Ovary (tissue), 9 donors: ENCODE measurements around the gene ALK. TPM values are rescaled to one million over a fixed set of nuclear protein-coding genes. Genes with fewer than 3 reads are reported as not detected.

Experiments used
- DNase-seq, 5 donors: peaks; one replicate each; pipeline ENCODE4 v3.0.0-alpha.2; 2019 to 2020
- H3K27ac ChIP-seq, 2 donors: fragments of 200-600 bp; one replicate each; pipeline versions ENCODE4 v1.5.1 to v1.8.0; 2019 to 2022
- H3K27me3 ChIP-seq: fragments of 200-600 bp; one replicate; pipeline ENCODE4 v1.8.0; 2022
- H3K36me3 ChIP-seq: fragments of 200-600 bp; sonication (generic); one replicate; pipeline ENCODE4 v1.5.1; 2019
- H3K4me1 ChIP-seq: one replicate; pipeline ENCODE4 v1.8.1; 2013; ENCODE audit warnings: mild to moderate bottlenecking, moderate library complexity; ENCODE audit not compliant: insufficient read depth
- H3K4me3 ChIP-seq: fragments of 200-600 bp; sonication (generic); one replicate; pipeline ENCODE4 v1.5.1; 2017
- H3K9me3 ChIP-seq, 2 donors: fragments of 200-600 bp in 1 of 2; sonication (generic) in 1 of 2; one replicate each; pipeline versions ENCODE4 v1.5.1 to v1.8.1; 2013 to 2019; ENCODE audit warnings: mild to moderate bottlenecking in 1 of 2, moderate library complexity in 1 of 2
- EP300 ChIP-seq: sonication (generic); formaldehyde crosslinking; IDR thresholded peaks from one replicate; pipeline ENCODE4 v1.6.1; 2017; ENCODE audit warnings: antibody characterized with exemption
- POLR2A ChIP-seq: fragments of 450-650 bp; IDR thresholded peaks from one replicate; pipeline ENCODE4 v1.6.1; 2017; ENCODE audit warnings: antibody characterized with exemption, mild to moderate bottlenecking, moderate library complexity
- WGBS, 3 donors: extraction: QIAGEN DNeasy Blood & Tissue Kit in 1 of 3; methylation state at CpG; one replicate each; pipeline versions ENCODE4 v1.1.5 to v1.1.7; 2013 to 2017; 5-methylcytosine and 5-hydroxymethylcytosine counted together
- intact Hi-C, 4 donors: fragments of 100-400 bp; cut with DNase I; formaldehyde crosslinking; loops; one replicate each; pipeline versions ENCODE4 v1.11.0 to v1.15.1; 2022 to 2023
- polyA plus RNA-seq, 2 donors: library from polyadenylated mRNA; stranded (reverse); fragments of 200-250 nt in 1 of 2; fragments of 350-450 nt in 1 of 2; fragmentation: Illumina TruSeq in 1 of 2; extraction: RNeasy Lipid Tissue Mini Kit (QIAGEN cat#74804) in 1 of 2; gene quantifications; one replicate each; pipeline ENCODE4 v1.2.3, GENCODE V29; 2013 to 2014
- total RNA-seq, 7 donors: library from RNA; depleted of rRNA in 2 of 7; stranded (reverse); fragments of >200 nt in 2 of 7; fragmentation: NEBNext Ultra II Directional in 3 of 7; extraction: Animal tissue kit (Norgen Biotek cat#: 25700) in 3 of 7; gene quantifications; one replicate each; pipeline versions ENCODE4 v1.1.0 to v1.2.4, GENCODE V29; 2016 to 2023
- TF ChIP-seq, protein P1 (sequence below), 3 donors: fragments of 450-650 bp in 2 of 3; fragments of 200-600 bp in 1 of 3; IDR thresholded peaks; one replicate each; pipeline versions ENCODE4 v1.5.1 to v1.8.0; 2016 to 2022; ENCODE audit warnings: antibody characterized with exemption in 3 of 3, mild to moderate bottlenecking in 1 of 3
- donor health status: DM: no; HTN: no; CAD: no; lungs with moderate emphysema.
- donor health status: DM: no; HTN: no; CAD: no.
- donor health status: Bipolar disorder and iron deficiency.
- donor health status: DM: yes; HTN: yes; CAD: no.
- donor health status: DM: no; HTN: no; CAD: no.
- donor health status: DM: yes; HTN: yes; CAD: no.

The ALK gene
- total and polyA plus RNA-seq, 9 donors, result 0.05 to 1.7 (median 0.23) TPM; not detected in 1

DNA sequence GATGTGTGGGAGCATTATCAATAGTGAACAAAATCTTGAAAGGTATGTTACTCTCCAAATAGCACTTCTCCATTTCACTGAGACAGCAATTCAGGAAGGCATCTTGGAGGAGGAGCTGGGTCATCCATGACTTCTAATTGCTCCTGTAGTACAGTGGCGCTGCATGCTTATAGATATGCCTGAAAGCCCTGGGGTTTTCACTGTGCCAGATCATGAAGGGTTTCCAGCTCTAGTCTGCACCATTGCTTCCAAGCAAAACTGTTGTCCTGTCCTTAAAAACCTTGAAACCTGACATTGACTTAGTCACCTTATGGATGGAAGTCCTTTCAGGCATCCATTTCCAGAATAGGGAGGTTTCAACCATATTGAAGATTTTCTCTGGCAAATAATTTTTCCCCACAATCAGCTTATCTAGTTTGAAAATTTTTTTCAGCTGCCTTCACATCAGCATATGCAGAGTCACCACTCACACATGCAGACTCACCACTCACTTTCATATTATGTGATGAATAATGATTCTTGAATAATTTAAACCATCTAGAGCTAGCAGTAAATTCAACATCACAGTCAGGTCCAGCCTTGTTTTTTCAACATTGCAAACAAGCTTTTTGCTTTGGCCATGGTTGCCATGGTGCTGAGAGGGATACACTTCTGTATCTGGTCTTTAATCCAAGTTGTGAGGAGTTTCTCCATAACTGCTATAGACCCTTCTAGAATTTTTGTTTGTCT lies 509.0 kb downstream of the ALK start:
- intact Hi-C loops, result no loop called here
- Histone ChIP-seq H3K4me3 (no peak overlapping the region), H3K27me3 (no peaks in the 10 kb centered on the region), H3K4me1 (no peaks in the 10 kb centered on the region), H3K27ac (no peak overlapping the region), H3K9me3 (no peaks in the 10 kb centered on the region), H3K36me3 (no peaks in the 10 kb centered on the region)
- 87 to 98% (median 97%) methylated on average over 1 of the region's 1 CpG for WGBS, 3 donors
- TF ChIP-seq EP300, result no peak
- TF ChIP-seq, protein P1, sequence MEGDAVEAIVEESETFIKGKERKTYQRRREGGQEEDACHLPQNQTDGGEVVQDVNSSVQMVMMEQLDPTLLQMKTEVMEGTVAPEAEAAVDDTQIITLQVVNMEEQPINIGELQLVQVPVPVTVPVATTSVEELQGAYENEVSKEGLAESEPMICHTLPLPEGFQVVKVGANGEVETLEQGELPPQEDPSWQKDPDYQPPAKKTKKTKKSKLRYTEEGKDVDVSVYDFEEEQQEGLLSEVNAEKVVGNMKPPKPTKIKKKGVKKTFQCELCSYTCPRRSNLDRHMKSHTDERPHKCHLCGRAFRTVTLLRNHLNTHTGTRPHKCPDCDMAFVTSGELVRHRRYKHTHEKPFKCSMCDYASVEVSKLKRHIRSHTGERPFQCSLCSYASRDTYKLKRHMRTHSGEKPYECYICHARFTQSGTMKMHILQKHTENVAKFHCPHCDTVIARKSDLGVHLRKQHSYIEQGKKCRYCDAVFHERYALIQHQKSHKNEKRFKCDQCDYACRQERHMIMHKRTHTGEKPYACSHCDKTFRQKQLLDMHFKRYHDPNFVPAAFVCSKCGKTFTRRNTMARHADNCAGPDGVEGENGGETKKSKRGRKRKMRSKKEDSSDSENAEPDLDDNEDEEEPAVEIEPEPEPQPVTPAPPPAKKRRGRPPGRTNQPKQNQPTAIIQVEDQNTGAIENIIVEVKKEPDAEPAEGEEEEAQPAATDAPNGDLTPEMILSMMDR (IDR thresholded peaks at IDR 0.05), result no peak
- TF ChIP-seq POLR2A, result no peak
- DNase-seq, result no peak

DNA sequence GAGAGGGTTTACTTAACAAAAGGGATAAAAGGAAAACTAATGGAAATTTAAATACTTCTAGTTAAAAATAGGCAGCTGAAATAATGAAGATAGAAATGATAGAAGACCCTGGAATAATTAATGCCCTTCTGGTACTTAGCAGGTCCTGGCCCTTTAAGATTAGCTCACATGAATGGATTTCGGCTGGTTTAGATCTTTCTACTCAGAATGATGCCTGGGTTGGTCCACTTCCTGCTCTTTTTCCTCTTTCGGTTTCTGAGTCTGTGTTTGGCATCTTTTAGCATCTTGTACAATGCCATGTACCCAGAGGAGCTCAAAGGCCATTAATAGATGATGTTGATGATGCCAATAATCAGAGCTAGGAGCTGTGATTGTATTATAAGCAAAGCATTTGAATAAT lies 515.7 kb downstream of the ALK start:
- H3K27ac ChIP-seq, result no peak overlapping the region
- no peaks in the 10 kb centered on the region for H3K9me3 ChIP-seq
- H3K36me3 ChIP-seq, result no peaks in the 10 kb centered on the region
- DNase-seq, result no peak
- H3K4me1 ChIP-seq, result no peaks in the 10 kb centered on the region
- no peaks in the 10 kb centered on the region for H3K27me3 ChIP-seq
- intact Hi-C loops, result no loop called here
- 24 to 37% (median 32%) methylated on average over 2 of the region's 2 CpGs for WGBS, 3 donors
- TF ChIP-seq EP300, result no peak
- TF ChIP-seq, protein P1 (IDR thresholded peaks at IDR 0.05), result no peak
- TF ChIP-seq POLR2A, result no peak
- H3K4me3 ChIP-seq, result no peak overlapping the region

DNA sequence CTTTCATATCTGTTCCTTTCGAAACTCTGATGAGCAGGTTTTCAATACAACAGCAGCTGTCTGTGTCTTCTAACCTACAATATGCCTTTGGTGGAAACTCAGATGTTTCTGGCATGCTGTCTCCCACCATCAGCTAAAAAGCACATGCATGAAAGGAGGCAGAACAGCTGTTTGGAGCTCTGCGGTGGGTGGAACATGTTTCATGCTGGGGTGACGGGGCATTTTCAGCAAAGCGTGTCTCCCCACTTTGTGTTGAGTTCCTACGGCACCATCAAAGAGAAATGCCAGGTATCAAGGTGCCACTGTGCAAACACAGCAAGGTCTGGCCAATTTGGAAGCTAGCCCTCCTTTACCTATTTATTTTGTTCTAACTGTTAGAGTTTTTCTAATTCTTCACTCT lies 516.1 kb downstream of the ALK start:
- H3K4me1 ChIP-seq, result no peaks in the 10 kb centered on the region
- no peaks in the 10 kb centered on the region for H3K27me3 ChIP-seq
- intact Hi-C loops, result no loop called here
- DNase-seq, result no peak
- WGBS, 3 donors, result 60 to 70% (median 68%) methylated on average over 5 of the region's 5 CpGs
- no peaks in the 10 kb centered on the region for H3K9me3 ChIP-seq
- no peak overlapping the region for H3K4me3 ChIP-seq
- H3K27ac ChIP-seq, result no peak overlapping the region
- TF ChIP-seq EP300 (no peak), POLR2A (no peak)
- TF ChIP-seq, protein P1 (IDR thresholded peaks at IDR 0.05), result no peak
- H3K36me3 ChIP-seq, result no peaks in the 10 kb centered on the region

DNA sequence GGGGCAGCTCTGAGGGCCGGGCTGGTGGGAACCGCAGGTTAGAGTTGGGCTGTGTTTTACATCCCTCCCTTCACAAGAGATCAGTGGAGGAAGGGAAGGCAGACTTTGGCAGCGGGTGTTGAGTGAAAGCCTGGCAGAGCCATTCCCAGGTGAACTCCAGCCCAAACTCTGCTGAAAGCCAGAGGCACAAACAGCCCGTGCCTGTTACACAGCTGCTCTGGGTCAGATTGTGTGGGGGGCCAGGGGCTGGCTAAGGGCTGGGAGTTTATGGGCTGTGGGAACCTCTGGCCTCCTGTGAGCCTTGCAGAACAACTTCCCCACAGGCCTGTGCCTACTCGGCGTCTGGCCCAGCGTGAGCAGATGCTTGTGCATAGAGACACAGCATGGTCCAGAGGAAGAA lies 519.4 kb downstream of the ALK start:
- H3K9me3 ChIP-seq, result no peaks in the 10 kb centered on the region
- no peak overlapping the region for H3K4me3 ChIP-seq
- H3K27me3 ChIP-seq, result no peaks in the 10 kb centered on the region
- intact Hi-C loops, result no loop called here
- no peak for DNase-seq
- TF ChIP-seq POLR2A (no peak), EP300 (no peak)
- TF ChIP-seq, protein P1 (IDR thresholded peaks at IDR 0.05), result no peak
- no peaks in the 10 kb centered on the region for H3K4me1 ChIP-seq
- H3K27ac ChIP-seq, result no peak overlapping the region
- 66 to 68% (median 67%) methylated on average over 7 of the region's 7 CpGs for WGBS, 3 donors
- H3K36me3 ChIP-seq, result no peaks in the 10 kb centered on the region
